AG10803 (cell line): Measurements from ENCODE around the gene PEX11B.
A peak's percentile ranks its signal among the peaks of the same experiment; 100 is the strongest.
"Not testable (repeated sequence)": the region's sequence is repeated elsewhere in the genome, so short reads cannot be mapped to it uniquely, and the experiment has no call there.

ENCODE experiments used
- DNase-seq: peaks from one replicate; pipeline ENCODE4 v3.0.0; 2010; ENCODE audit warnings: low read depth
- H3K4me3 ChIP-seq: 2 replicates; pipeline ENCODE4 v1.5.1; 2011; ENCODE audit warnings: mild to moderate bottlenecking, low read length, control low read depth
- TF ChIP-seq, protein P1 (sequence below): conservative IDR thresholded peaks from 2 replicates; pipeline ENCODE4 v1.5.1; 2011; ENCODE audit warnings: mild to moderate bottlenecking, low read length, control low read depth, inconsistent platforms

The PEX11B gene

DNA sequence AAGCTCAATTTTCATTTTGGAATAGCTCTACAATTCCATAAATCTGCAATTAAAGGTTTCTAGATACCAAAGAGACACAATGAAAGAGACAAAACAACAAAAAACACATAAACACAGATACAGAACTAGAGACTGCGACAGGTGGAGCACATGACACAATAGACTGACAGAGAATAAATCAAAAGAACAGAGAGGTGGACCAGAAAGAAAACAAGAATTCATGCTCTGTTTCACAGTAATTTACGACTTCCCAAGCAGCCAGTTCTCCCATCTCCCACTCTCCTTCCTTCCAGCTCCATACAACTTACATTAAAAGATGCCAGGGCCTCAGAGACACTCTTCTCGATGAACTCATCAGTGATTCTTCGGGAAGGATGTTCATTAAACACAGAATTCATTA is 23.9 kb upstream of the PEX11B start:
- no peak overlapping the region for H3K4me3 ChIP-seq
- DNase-seq = no peak
- TF ChIP-seq, protein P1, sequence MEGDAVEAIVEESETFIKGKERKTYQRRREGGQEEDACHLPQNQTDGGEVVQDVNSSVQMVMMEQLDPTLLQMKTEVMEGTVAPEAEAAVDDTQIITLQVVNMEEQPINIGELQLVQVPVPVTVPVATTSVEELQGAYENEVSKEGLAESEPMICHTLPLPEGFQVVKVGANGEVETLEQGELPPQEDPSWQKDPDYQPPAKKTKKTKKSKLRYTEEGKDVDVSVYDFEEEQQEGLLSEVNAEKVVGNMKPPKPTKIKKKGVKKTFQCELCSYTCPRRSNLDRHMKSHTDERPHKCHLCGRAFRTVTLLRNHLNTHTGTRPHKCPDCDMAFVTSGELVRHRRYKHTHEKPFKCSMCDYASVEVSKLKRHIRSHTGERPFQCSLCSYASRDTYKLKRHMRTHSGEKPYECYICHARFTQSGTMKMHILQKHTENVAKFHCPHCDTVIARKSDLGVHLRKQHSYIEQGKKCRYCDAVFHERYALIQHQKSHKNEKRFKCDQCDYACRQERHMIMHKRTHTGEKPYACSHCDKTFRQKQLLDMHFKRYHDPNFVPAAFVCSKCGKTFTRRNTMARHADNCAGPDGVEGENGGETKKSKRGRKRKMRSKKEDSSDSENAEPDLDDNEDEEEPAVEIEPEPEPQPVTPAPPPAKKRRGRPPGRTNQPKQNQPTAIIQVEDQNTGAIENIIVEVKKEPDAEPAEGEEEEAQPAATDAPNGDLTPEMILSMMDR = no peak

DNA sequence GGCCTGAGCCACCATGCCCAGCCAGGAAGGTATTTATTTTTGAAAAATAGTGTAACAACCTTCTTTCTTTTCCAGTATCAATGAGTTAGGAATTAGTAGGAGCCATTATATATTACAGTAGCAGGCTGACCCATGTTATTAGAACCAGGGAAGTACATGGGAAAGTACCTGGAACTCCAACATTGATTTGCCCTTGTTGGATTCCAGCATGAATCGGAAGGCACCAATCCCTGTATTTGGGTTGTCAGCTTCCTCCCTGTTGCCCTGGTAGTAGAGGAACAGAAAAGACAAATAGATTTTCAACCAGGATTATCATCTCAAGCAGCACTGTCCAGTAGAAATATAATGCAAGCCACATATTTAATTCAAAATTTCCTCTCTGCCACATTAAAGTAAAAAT is 18.9 kb upstream of the PEX11B start:
- TF ChIP-seq, protein P1 = no peak
- no peak for DNase-seq
- H3K4me3 ChIP-seq = no peak overlapping the region

DNA sequence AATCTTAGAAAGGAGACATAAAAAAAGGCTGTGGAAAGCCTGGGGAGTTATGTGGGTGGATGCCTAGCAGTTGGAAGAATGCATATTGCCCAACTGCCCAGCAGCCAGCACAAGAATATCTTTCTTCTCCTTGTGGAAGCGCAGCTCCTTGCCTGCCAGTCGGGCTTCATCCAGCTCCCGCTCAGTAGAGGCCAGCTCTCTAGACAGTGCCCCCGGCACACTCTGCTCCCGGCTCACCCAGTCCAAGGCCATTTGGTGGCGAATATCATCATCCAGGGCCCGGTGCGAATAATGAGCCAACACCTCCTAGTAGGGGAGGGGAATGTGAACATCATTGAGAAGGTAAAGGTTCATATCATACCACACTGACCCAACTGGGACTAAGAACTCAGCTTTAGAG is 17.7 kb upstream of the PEX11B start:
- DNase-seq = peak; percentile 35
- TF ChIP-seq, protein P1 = no peak
- H3K4me3 ChIP-seq = no peak overlapping the region

DNA sequence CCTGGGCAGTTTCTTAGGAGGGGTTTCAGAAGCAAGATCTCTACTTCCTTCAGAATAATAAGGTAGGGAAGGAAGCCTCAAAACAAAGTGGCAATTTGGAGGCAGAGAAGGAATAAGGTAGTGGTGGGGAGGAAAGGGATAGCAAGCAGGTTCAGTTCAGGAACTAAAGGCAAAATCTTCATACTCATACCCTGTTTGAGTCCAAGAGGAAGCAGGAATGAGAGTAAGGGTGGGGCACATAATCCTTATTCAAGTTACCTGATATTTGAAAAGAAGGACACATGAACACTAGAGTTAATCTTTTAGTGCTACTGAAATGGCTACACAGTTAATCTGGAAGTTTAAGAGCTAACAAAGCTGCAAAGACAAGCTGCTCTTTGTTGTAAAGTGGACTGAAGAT is 17.2 kb upstream of the PEX11B start:
- TF ChIP-seq, protein P1 = no peak
- DNase-seq = no peak

DNA sequence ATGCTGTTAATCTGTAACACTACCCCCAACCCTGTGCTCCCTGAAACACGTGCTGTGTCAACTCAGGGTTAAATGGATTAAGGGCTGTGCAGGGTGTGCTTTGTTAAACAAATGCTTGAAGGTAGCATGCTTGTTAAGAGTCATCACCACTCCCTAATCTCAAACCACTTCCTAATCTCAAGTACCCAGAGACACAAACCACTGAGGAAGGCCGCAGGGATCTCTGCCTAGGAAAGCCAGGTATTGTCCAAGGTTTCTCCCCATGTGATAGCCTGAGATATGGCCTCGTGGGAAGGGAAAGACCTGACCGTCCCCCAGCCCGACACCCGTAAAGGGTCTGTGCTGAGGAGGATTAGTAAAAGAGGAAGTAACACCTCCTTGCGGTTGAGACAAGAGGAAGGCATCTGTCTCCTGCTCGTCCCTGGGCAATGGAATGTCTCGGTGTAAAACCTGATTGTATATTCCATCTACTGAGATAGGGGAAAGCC is 14.0 kb upstream of the PEX11B start:
- DNase-seq, H3K4me3 ChIP-seq: not testable (repeated sequence)

More for the DNA sequence above, 17.2 kb upstream of the PEX11B start:
- H3K4me3 ChIP-seq = no peak overlapping the region

DNA sequence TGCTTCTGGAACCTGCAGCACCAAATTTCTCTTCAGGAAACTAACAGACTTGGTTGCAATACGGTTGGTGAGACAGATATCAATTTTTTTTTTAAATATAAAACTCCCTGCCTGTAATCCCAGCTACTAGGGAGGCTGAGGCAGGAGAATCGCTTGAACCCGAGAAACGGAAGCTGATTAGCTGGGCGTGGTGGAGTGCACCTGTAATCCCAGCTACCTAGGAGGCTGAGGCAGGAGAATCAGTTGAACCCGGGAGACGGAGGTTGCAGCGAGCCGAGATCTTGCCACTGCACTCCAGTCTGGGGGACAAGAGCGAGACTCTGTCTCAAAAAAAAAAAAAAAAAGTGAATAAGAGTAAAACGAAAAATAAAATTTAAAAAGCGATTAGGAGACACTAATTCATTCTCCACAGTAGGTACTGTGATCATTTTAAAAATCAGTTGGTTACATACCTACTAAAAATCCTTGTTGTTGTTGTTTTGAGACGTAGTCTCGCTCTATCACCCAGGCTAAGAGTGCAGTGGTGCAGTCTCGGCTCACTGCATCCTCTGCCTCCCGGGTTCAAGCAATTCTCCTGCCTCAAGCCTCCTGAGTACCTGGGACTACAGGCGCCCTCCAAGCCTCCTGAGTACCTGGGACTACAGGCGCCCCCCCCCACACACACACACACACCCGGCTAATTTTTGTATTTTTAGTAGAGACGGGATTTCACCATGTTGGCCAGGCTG is 9.6 kb upstream of the PEX11B start:
- no peak for DNase-seq
- TF ChIP-seq, protein P1 = no peak

DNA sequence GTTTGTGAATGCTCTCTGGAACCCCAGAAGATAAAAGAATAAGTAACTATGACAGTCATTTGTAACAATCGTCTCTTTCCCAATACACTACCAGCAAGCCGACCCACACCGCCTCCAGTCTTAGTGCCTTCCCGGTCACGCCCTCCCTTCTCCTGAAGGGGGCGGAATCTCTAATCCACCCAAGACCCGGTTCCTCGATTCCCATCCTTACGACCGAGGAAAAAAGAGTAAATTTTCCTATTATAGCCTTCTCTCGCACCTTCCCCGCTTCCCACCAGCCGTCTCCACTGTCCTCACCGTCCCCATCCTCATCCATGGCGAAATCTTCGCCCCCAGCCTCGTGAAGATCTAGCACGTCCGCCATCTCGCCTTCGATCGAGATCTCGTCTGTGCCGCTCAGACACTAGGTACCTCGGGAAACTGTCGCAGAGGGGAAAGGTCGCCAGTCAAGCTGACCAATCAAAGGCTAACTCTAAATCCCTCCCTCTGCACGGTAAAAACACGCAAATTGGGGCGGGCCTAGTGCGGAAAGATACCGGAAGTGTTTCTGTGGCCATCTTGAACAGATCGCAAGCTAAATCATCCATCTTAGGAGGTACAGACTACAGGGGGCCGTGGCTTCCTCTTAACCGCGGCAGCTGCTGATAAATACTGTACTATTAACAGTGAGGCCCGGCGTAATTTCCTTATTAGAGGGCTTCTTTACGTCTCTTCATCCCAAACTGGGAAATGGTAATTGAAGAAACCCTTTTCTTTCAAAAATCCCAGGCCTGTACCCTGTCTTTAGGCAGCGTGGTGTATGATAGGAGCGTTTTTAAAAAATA is 8.8 kb upstream of the PEX11B start, which contains the start of gene RBM8A:
Gene RBM8A, minus strand, starts transcription at position 422 of the 824 bp plus-strand sequence. Its CDS starts 58 bp downstream, at position 364.
- TF ChIP-seq, protein P1 = peak; percentile 76
- peak within 1 kb of the TSS; percentile 86 for H3K4me3 ChIP-seq
- DNase-seq = peak; percentile 98

More for the DNA sequence above, 9.6 kb upstream of the PEX11B start:
- peak overlapping the region; percentile 86 for H3K4me3 ChIP-seq
